DOHH2 (cell line): ENCODE results near the gene NKX2-4.

Experiments used
- H3F3A ChIP-seq: fragments of 200-600 bp; sonication (generic), shearing (Covaris generic); 2 replicates; pipeline ENCODE4 v1.6.0; 2016; ENCODE audit warnings: antibody characterized with exemption, mild to moderate bottlenecking; ENCODE audit not compliant: control insufficient read depth, insufficient read depth
- H3K27ac ChIP-seq: fragments of 200-600 bp; sonication (generic); 2 replicates; pipeline ENCODE4 v1.5.1; 2014; ENCODE audit warnings: low read depth, mild to moderate bottlenecking, low read length, moderate library complexity
- H3K27me3 ChIP-seq: fragments of 200-600 bp; sonication (generic); 2 replicates; pipeline ENCODE4 v1.6.1; 2014; ENCODE audit warnings: mild to moderate bottlenecking, low read length, mixed read lengths; ENCODE audit not compliant: control insufficient read depth
- H3K36me3 ChIP-seq: fragments of 200-600 bp; sonication (generic); 2 replicates; pipeline ENCODE4 v1.6.1; 2014; ENCODE audit warnings: mild to moderate bottlenecking, low read length, moderate library complexity, mixed read lengths; ENCODE audit not compliant: control insufficient read depth
- H3K4me1 ChIP-seq: fragments of 200-600 bp; sonication (generic); 2 replicates; pipeline ENCODE4 v1.6.1; 2014; ENCODE audit warnings: mild to moderate bottlenecking, low read length, mixed read lengths; ENCODE audit not compliant: control insufficient read depth
- H3K4me2 ChIP-seq: fragments of 200-600 bp; sonication (generic); 2 replicates; pipeline ENCODE4 v1.6.0; 2014; ENCODE audit warnings: mild to moderate bottlenecking, low read length, moderate library complexity
- H3K4me3 ChIP-seq: fragments of 200-600 bp; sonication (generic); 2 replicates; pipeline ENCODE4 v1.5.1; 2014; ENCODE audit warnings: mild to moderate bottlenecking, low read length, mixed read lengths
- H3K79me2 ChIP-seq: fragments of 200-600 bp; sonication (generic); 2 replicates; pipeline ENCODE4 v1.6.1; 2014; ENCODE audit warnings: mild to moderate bottlenecking, low read length, mixed read lengths; ENCODE audit not compliant: control insufficient read depth
- H3K9me2 ChIP-seq: fragments of 200-600 bp; sonication (generic); replicated peaks from 2 replicates; pipeline ENCODE4 v1.6.1; 2014; ENCODE audit warnings: mild to moderate bottlenecking, low read length, mixed read lengths; ENCODE audit not compliant: control insufficient read depth
- H3K9me3 ChIP-seq: fragments of 200-600 bp; sonication (generic); 2 replicates; pipeline ENCODE4 v1.6.1; 2014; ENCODE audit warnings: antibody characterized with exemption, low read length, mixed read lengths; ENCODE audit not compliant: control insufficient read depth, insufficient read depth
- H4K20me1 ChIP-seq: fragments of 200-600 bp; sonication (generic); 2 replicates; pipeline ENCODE4 v1.6.0; 2014; ENCODE audit warnings: low read depth, mild to moderate bottlenecking, antibody characterized with exemption, low read length, moderate library complexity; ENCODE audit not compliant: control insufficient read depth, insufficient read depth
- EZH2phosphoT487 ChIP-seq: fragments of 200-600 bp; sonication (generic); IDR thresholded peaks from 2 replicates; pipeline ENCODE4 v1.6.1; 2017; ENCODE audit warnings: borderline replicate concordance, mild to moderate bottlenecking, antibody characterized with exemption, low read length, moderate library complexity, mixed read lengths
- TF ChIP-seq, protein P1 (sequence below): fragments of 200-600 bp; sonication (generic); IDR thresholded peaks from one replicate; pipeline ENCODE4 v1.5.1; 2014; ENCODE audit warnings: antibody characterized with exemption, mild to moderate bottlenecking, low read depth, low read length; ENCODE audit not compliant: poor library complexity, severe bottlenecking

The NKX2-4 gene

GRCh38 chr20:21397341-21398108 is at the start of gene NKX2-4:
Gene NKX2-4, minus strand, starts transcription at chr20:21397526. Its CDS starts 127 bp downstream, at chr20:21397399.
- no peak within 1 kb of the TSS for H3K27ac ChIP-seq
- H3F3A ChIP-seq, result 0 out of 2 replicates have a peak, but pooled peaks cover 6% of the 10 kb centered on the region
- peaks cover 35% of the 10 kb centered on the region for H3K27me3 ChIP-seq
- H4K20me1 ChIP-seq, result no peaks in the 10 kb centered on the region
- H3K79me2 ChIP-seq, result no peaks in the 10 kb centered on the region
- H3K4me2 ChIP-seq, result no peak within 1 kb of the TSS
- H3K9me3 ChIP-seq, result no peaks in the 10 kb centered on the region
- H3K9me2 ChIP-seq, result no peaks in the 10 kb centered on the region
- H3K4me3 ChIP-seq, result no peak within 1 kb of the TSS
- no peak for TF ChIP-seq EZH2phosphoT487
- TF ChIP-seq, protein P1, sequence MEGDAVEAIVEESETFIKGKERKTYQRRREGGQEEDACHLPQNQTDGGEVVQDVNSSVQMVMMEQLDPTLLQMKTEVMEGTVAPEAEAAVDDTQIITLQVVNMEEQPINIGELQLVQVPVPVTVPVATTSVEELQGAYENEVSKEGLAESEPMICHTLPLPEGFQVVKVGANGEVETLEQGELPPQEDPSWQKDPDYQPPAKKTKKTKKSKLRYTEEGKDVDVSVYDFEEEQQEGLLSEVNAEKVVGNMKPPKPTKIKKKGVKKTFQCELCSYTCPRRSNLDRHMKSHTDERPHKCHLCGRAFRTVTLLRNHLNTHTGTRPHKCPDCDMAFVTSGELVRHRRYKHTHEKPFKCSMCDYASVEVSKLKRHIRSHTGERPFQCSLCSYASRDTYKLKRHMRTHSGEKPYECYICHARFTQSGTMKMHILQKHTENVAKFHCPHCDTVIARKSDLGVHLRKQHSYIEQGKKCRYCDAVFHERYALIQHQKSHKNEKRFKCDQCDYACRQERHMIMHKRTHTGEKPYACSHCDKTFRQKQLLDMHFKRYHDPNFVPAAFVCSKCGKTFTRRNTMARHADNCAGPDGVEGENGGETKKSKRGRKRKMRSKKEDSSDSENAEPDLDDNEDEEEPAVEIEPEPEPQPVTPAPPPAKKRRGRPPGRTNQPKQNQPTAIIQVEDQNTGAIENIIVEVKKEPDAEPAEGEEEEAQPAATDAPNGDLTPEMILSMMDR, result no peak
- H3K36me3 ChIP-seq, result no peaks in the 10 kb centered on the region
- no peaks in the 10 kb centered on the region for H3K4me1 ChIP-seq

DNA sequence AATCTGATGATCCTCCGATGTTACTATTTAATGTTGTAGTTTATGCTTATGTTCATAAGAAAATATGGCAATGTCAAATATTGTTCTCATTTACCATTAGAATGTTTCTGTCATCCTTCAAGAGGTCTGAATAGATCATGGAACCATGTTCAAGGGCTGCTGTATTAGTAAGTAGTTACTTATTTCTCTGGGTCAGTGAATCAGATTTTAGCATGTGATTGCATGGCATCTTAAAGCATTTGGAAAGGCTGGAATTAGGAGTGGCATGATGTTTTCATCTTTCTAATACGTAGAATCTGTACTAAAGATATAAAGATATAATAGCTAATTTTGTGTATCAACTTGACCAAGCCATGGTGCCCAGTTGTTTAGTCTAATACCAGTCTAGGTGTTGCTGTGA is 40.5 kb upstream of the NKX2-4 start:
- H3K9me2 ChIP-seq, result no peaks in the 10 kb centered on the region
- TF ChIP-seq EZH2phosphoT487, result no peak
- TF ChIP-seq, protein P1, result no peak
- no peaks in the 10 kb centered on the region for H3K36me3 ChIP-seq
- no peaks in the 10 kb centered on the region for H3K79me2 ChIP-seq
- no peak overlapping the region for H3K27ac ChIP-seq
- no peaks in the 10 kb centered on the region for H4K20me1 ChIP-seq
- no peak overlapping the region for H3K4me2 ChIP-seq
- no peaks in the 10 kb centered on the region for H3F3A ChIP-seq
- H3K9me3 ChIP-seq, result no peaks in the 10 kb centered on the region
- peaks cover 11% of the 10 kb centered on the region; the same call in 1 of the 2 replicates for H3K27me3 ChIP-seq
- no peaks in the 10 kb centered on the region for H3K4me1 ChIP-seq
- no peak overlapping the region for H3K4me3 ChIP-seq

DNA sequence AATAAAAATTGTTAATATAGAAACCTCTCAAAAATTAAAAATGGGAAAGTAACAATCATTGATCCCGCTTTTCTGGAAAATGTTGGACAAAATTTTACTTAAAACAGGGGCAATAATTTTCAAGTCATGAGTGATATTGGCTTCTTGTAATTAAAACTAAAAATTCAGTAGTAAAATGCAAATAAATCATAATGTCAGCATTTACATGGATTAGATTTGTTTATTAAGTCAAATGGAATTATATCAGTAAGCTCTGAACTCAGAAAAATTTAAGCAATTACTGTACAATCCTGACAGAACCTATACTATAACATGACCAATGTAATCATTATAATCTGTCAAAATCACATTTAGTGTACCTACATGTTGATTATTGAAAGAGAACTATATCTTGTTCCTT is 39.9 kb upstream of the NKX2-4 start:
- Histone ChIP-seq H3K79me2 (no peaks in the 10 kb centered on the region), H3K4me1 (no peaks in the 10 kb centered on the region), H3K27me3 (peaks cover 9% of the 10 kb centered on the region; the same call in 1 of the 2 replicates), H3K27ac (no peak overlapping the region), H3K4me3 (no peak overlapping the region), H4K20me1 (no peaks in the 10 kb centered on the region), H3K9me2 (no peaks in the 10 kb centered on the region), H3K9me3 (no peaks in the 10 kb centered on the region), H3K36me3 (no peaks in the 10 kb centered on the region), H3K4me2 (no peak overlapping the region), H3F3A (no peaks in the 10 kb centered on the region)
- TF ChIP-seq, protein P1, result no peak
- no peak for TF ChIP-seq EZH2phosphoT487
